ENCODE data around the gene GTSE1. TPM values are rescaled to one million over a fixed set of nuclear protein-coding genes. Genes with fewer than 3 reads are reported as not detected.
A peak's percentile ranks its signal among the peaks of the same experiment; 100 is the strongest.

The GTSE1 gene
- total RNA-seq, 1 donor from 2014 or later: 0.99 TPM

- DNase-seq (ENCODE audit: low read depth in 2 of 2): no peak
These were observed 55.1 kb downstream of the GTSE1 start for GRCh38 chr22:46351767-46352166.

- DNase-seq (ENCODE audit: low read depth in 2 of 2): no peak
These were observed 55.6 kb downstream of the GTSE1 start for GRCh38 chr22:46352276-46352675.

- peak; percentile 43 to 79 for DNase-seq (ENCODE audit: low read depth in 2 of 2)
These were observed 56.2 kb downstream of the GTSE1 start for GRCh38 chr22:46352691-46353386.

- DNase-seq (ENCODE audit: low read depth in 2 of 2): peak in 1 of 2 donors; percentile 17
These were observed 56.9 kb downstream of the GTSE1 start for GRCh38 chr22:46353483-46354105.

- DNase-seq (ENCODE audit: low read depth in 2 of 2): no peak
These were observed 57.7 kb downstream of the GTSE1 start for GRCh38 chr22:46354176-46354992.

- DNase-seq (ENCODE audit: low read depth in 2 of 2): no peak
These were observed 58.3 kb downstream of the GTSE1 start for GRCh38 chr22:46354993-46355305.

GRCh38 chr22:46355369-46355995 lies 58.8 kb downstream of the GTSE1 start:
- peak; percentile 59 to 80 for DNase-seq (ENCODE audit: low read depth in 2 of 2)

- DNase-seq (ENCODE audit: low read depth in 2 of 2): no peak
These were observed 59.4 kb downstream of the GTSE1 start for GRCh38 chr22:46355996-46356471.

GRCh38 chr22:46356496-46357480 lies 60.1 kb downstream of the GTSE1 start:
- no peak for DNase-seq (ENCODE audit: low read depth in 2 of 2)

- no peak for DNase-seq (ENCODE audit: low read depth in 2 of 2)
These were observed 61.2 kb downstream of the GTSE1 start for GRCh38 chr22:46357711-46358520.

GRCh38 chr22:46358766-46359165 lies 62.1 kb downstream of the GTSE1 start:
- DNase-seq (ENCODE audit: low read depth in 2 of 2): no peak

GRCh38 chr22:46359362-46359761 lies 62.7 kb downstream of the GTSE1 start:
- no peak for DNase-seq (ENCODE audit: low read depth in 2 of 2)

- no peak for DNase-seq (ENCODE audit: low read depth in 2 of 2)
These were observed 63.4 kb downstream of the GTSE1 start for GRCh38 chr22:46360097-46360496.

GRCh38 chr22:46360891-46361290 lies 64.2 kb downstream of the GTSE1 start:
- DNase-seq (ENCODE audit: low read depth in 2 of 2): no peak

- no peak for DNase-seq (ENCODE audit: low read depth in 2 of 2)
These were observed 65.1 kb downstream of the GTSE1 start for GRCh38 chr22:46361826-46362202.

- no peak for DNase-seq (ENCODE audit: low read depth in 2 of 2)
These were observed 65.7 kb downstream of the GTSE1 start for GRCh38 chr22:46362203-46362933.

- DNase-seq (ENCODE audit: low read depth in 2 of 2): no peak
These were observed 66.4 kb downstream of the GTSE1 start for GRCh38 chr22:46362934-46363515.

- DNase-seq (ENCODE audit: low read depth in 2 of 2): no peak
These were observed 67.1 kb downstream of the GTSE1 start for GRCh38 chr22:46363611-46364321.
